UCSD-AML1 (cell line): ENCODE data around the gene NGF.
"Not testable (repeated sequence)": the region's sequence is repeated elsewhere in the genome, so short reads cannot be mapped to it uniquely, and the experiment has no call there.

ENCODE experiments used
- DNase-seq: peaks from one replicate; lab custom pipeline; 2025; ENCODE audit not compliant: unreplicated experiment; lab: John Stamatoyannopoulos, UW

NGF gene

GRCh38 chr1:115310581-115311473 lies 27.2 kb downstream of the NGF start:
- DNase-seq = no peak

GRCh38 chr1:115309504-115309903 lies 28.5 kb downstream of the NGF start:
- not testable (repeated sequence) for DNase-seq

GRCh38 chr1:115308969-115309368 lies 29.1 kb downstream of the NGF start:
- no peak for DNase-seq

GRCh38 chr1:115307661-115308060 lies 30.4 kb downstream of the NGF start:
- DNase-seq = no peak

- DNase-seq = no peak
Observed at GRCh38 chr1:115306146-115306545, 31.9 kb downstream of the NGF start.

- DNase-seq = no peak
Observed at GRCh38 chr1:115303364-115303763, 34.7 kb downstream of the NGF start.

GRCh38 chr1:115302390-115302961 lies 35.6 kb downstream of the NGF start:
- DNase-seq = no peak

- DNase-seq = no peak
Observed at GRCh38 chr1:115301438-115302020, 36.5 kb downstream of the NGF start.

- DNase-seq = no peak
Observed at GRCh38 chr1:115300087-115300876, 37.8 kb downstream of the NGF start.

GRCh38 chr1:115299266-115299665 lies 38.8 kb downstream of the NGF start:
- DNase-seq = no peak

GRCh38 chr1:115296981-115297380 lies 41.1 kb downstream of the NGF start:
- DNase-seq = no peak

- no peak for DNase-seq
Observed at GRCh38 chr1:115295904-115296696, 41.9 kb downstream of the NGF start.

GRCh38 chr1:115293899-115294298 lies 44.1 kb downstream of the NGF start:
- DNase-seq = no peak

GRCh38 chr1:115293006-115293405 lies 45.0 kb downstream of the NGF start:
- DNase-seq = no peak

- DNase-seq = no peak
Observed at GRCh38 chr1:115291741-115292140, 46.3 kb downstream of the NGF start.

- no peak for DNase-seq
Observed at GRCh38 chr1:115289940-115290339, 48.1 kb downstream of the NGF start.

- DNase-seq = no peak
Observed at GRCh38 chr1:115288591-115289198, 49.4 kb downstream of the NGF start.

GRCh38 chr1:115286431-115287205 lies 51.4 kb downstream of the NGF start:
- no peak for DNase-seq

- no peak for DNase-seq
Observed at GRCh38 chr1:115284209-115284608, 53.8 kb downstream of the NGF start.
